DND-41 (cell line): Measurements from ENCODE around the gene STMN1.

Experiments used
- ATAC-seq: fragments of 200-7000 bp; cut with Tn5 transposase; 3 replicates; pipeline ENCODE4 v1.9.1; 2021; ENCODE audit warnings: low read depth; ENCODE audit not compliant: insufficient read depth
- DNase-seq: peaks from one replicate; pipeline ENCODE4 v3.0.0-alpha.2; 2020
- H2AFZ ChIP-seq: 2 replicates; pipeline ENCODE4 v1.6.0; 2012; ENCODE audit warnings: low read depth, low read length
- H3K27ac ChIP-seq: 2 replicates; pipeline ENCODE4 v1.5.1; 2012; ENCODE audit warnings: low read length, inconsistent platforms
- H3K27me3 ChIP-seq: fragments of 200-600 bp; sonication (generic); 2 replicates; pipeline ENCODE4 v1.6.0; 2012; ENCODE audit warnings: low read length, mild to moderate bottlenecking, inconsistent platforms; ENCODE audit not compliant: insufficient read depth, poor library complexity
- H3K36me3 ChIP-seq: 2 replicates; pipeline ENCODE4 v1.5.1; 2012; ENCODE audit warnings: low read length, inconsistent platforms; ENCODE audit not compliant: insufficient read depth
- H3K4me1 ChIP-seq: 2 replicates; pipeline ENCODE4 v1.5.1; 2012; ENCODE audit warnings: mild to moderate bottlenecking, low read length; ENCODE audit not compliant: insufficient read depth
- H3K4me2 ChIP-seq: 2 replicates; pipeline ENCODE4 v1.6.0; 2012; ENCODE audit warnings: mild to moderate bottlenecking, moderate library complexity, low read length, inconsistent platforms; ENCODE audit not compliant: insufficient read depth
- H3K4me3 ChIP-seq, 2 experiments: fragments of 200-600 bp in 1 of 2; shearing (Covaris generic) in 1 of 2; 2 replicates each; pipeline ENCODE4 v1.5.1; 2012 to 2016; ENCODE audit warnings: inconsistent platforms in 2 of 2, low read length in 2 of 2, mild to moderate bottlenecking in 2 of 2, low read depth in 1 of 2, moderate library complexity in 1 of 2
- H3K79me2 ChIP-seq: 2 replicates; pipeline ENCODE4 v1.6.0; 2012; ENCODE audit warnings: low read length, inconsistent platforms; ENCODE audit not compliant: insufficient read depth
- H3K9ac ChIP-seq: 2 replicates; pipeline ENCODE4 v1.6.0; 2012; ENCODE audit warnings: low read depth, mild to moderate bottlenecking, inconsistent platforms, low read length, moderate library complexity
- H3K9me3 ChIP-seq: 2 replicates; pipeline ENCODE4 v1.5.1; 2012; ENCODE audit warnings: low read length, moderate library complexity, mild to moderate bottlenecking, inconsistent platforms; ENCODE audit not compliant: insufficient read depth, severe bottlenecking
- H4K20me1 ChIP-seq: 2 replicates; pipeline ENCODE4 v1.6.0; 2012; ENCODE audit warnings: low read length; ENCODE audit not compliant: insufficient read depth
- EZH2 ChIP-seq: IDR thresholded peaks from 3 replicates; pipeline ENCODE4 v1.6.1; 2012; ENCODE audit warnings: borderline replicate concordance, low read depth, mild to moderate bottlenecking, moderate library complexity, low read length, inconsistent platforms; ENCODE audit not compliant: severe bottlenecking
- TF ChIP-seq, protein P1 (sequence below): IDR thresholded peaks from 2 replicates; pipeline ENCODE4 v1.5.1; 2012; ENCODE audit warnings: borderline replicate concordance, low read length, moderate library complexity, mild to moderate bottlenecking; ENCODE audit not compliant: poor library complexity, severe bottlenecking; ENCODE audit errors: extremely low read depth

Gene STMN1

DNA sequence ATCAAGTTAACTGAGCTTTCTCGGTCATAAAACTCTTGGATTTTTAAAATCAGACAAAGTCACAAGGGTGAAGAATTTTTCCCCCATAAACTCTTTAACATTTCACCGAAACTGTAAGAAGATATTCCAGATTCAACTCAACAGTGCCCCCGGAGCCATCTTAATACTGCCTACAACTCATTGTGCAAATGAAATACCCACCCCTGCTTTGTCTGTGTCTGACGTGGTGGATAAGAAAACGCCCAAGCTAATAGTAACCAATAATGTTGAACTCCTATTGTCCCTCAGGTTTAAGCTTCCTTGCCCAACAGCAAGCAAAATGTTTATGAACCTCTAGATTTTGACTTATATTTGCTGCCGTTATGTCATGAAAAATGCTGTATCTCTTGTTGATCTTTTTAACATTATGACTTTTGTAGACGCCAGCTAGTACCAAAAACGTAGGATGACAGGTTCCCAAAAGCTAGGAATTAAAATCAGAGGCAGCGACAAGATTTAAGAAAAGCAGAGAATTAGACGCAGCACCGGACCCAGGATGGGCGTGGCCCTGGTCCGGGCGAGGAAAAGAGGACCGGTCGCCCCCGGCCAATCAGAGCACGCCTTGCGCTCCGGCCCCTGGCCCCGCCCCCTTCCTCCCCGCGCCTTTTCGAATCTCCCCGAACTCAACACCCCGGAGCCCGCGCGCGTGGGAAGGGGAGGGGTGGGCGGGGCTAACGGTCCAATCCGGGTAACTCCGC lies 1.1 kb downstream of the STMN1 start:
- Histone ChIP-seq H3K9me3 (no peaks in the 10 kb centered on the region), H3K4me2 (peak overlapping the region; percentile 70), H3K4me3 (peak overlapping the region; percentile 77 to 87), H3K79me2 (peaks cover 60% of the 10 kb centered on the region), H3K36me3 (peaks cover 55% of the 10 kb centered on the region), H3K9ac (peak overlapping the region; percentile 99), H4K20me1 (peaks cover 49% of the 10 kb centered on the region), H3K27ac (peak overlapping the region; percentile 97), H3K4me1 (peaks cover 54% of the 10 kb centered on the region), H2AFZ (no peak overlapping the region), H3K27me3 (no peaks in the 10 kb centered on the region)
- DNase-seq (peak; percentile 98), ATAC-seq (peak; percentile 78)
- TF ChIP-seq EZH2 = no peak
- TF ChIP-seq, protein P1, sequence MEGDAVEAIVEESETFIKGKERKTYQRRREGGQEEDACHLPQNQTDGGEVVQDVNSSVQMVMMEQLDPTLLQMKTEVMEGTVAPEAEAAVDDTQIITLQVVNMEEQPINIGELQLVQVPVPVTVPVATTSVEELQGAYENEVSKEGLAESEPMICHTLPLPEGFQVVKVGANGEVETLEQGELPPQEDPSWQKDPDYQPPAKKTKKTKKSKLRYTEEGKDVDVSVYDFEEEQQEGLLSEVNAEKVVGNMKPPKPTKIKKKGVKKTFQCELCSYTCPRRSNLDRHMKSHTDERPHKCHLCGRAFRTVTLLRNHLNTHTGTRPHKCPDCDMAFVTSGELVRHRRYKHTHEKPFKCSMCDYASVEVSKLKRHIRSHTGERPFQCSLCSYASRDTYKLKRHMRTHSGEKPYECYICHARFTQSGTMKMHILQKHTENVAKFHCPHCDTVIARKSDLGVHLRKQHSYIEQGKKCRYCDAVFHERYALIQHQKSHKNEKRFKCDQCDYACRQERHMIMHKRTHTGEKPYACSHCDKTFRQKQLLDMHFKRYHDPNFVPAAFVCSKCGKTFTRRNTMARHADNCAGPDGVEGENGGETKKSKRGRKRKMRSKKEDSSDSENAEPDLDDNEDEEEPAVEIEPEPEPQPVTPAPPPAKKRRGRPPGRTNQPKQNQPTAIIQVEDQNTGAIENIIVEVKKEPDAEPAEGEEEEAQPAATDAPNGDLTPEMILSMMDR = peak; percentile 38

DNA sequence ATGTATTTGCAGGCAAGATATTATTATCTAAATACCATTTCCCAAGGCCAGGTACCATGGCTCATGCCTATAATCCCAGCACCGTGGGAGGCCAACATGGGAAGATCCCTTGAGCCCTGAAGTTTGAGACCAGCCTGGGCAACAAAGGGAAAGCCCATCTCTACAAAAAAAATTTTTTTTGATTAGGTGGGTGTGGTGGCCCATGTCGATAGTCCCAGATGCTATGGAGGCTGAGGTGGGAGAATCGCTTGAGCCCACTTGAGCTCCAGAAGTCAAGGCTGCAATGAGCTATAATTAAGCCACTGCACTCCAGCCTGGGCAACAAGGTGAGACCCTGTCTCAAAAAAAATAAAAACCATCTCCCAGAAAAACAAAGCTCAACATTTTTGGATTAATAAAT lies 2.2 kb downstream of the STMN1 start:
- Histone ChIP-seq H4K20me1 (peaks cover 60% of the 10 kb centered on the region), H3K27me3 (no peaks in the 10 kb centered on the region), H3K4me3 (peak overlapping the region; percentile 77 to 78), H3K4me2 (peak overlapping the region; percentile 70), H3K9me3 (no peaks in the 10 kb centered on the region), H3K36me3 (peaks cover 66% of the 10 kb centered on the region), H3K4me1 (peaks cover 59% of the 10 kb centered on the region), H3K27ac (peak overlapping the region; percentile 94), H3K9ac (peak overlapping the region; percentile 99), H2AFZ (no peak overlapping the region), H3K79me2 (peaks cover 71% of the 10 kb centered on the region)
- no peak for TF ChIP-seq EZH2
- TF ChIP-seq, protein P1 = no peak
- no peak for ATAC-seq
- no peak for DNase-seq

DNA sequence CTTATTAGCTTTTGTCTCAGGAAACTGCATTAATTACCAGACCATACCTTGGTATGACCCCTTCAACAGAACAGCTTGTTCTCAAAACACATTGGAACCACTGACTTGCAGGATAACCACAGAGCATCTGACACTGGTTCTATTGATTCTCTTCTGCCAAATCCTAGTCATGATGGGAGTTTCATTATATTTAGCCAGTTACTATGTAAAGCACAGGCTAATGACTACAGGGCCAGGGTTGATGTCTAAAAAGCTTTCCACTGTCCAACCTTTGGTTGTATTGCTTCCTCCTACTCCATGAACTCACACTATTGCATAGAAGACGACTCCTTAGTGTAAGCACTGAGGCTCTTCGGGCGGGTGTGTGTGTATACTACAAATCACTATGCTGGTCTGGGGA lies 3.8 kb downstream of the STMN1 start:
- ATAC-seq (no peak), DNase-seq (no peak)
- H3K4me1 ChIP-seq = peaks cover 59% of the 10 kb centered on the region
- H3K4me2 ChIP-seq = peak overlapping the region; percentile 70; the same call in 1 of the 2 replicates
- peaks cover 76% of the 10 kb centered on the region for H4K20me1 ChIP-seq
- H3K9ac ChIP-seq = peak overlapping the region; percentile 99
- H2AFZ ChIP-seq = no peak overlapping the region
- peak overlapping the region in 1 of 2 experiments; percentile 77; a peak in 2 of 4 replicates for H3K4me3 ChIP-seq
- peaks cover 82% of the 10 kb centered on the region for H3K36me3 ChIP-seq
- H3K79me2 ChIP-seq = peaks cover 86% of the 10 kb centered on the region
- H3K27me3 ChIP-seq = no peaks in the 10 kb centered on the region
- H3K27ac ChIP-seq = peak overlapping the region; percentile 58
- H3K9me3 ChIP-seq = no peaks in the 10 kb centered on the region
- TF ChIP-seq, protein P1 = no peak
- TF ChIP-seq EZH2 = no peak
